Colonic mucosa (tissue), 4 donors: ENCODE results near the gene MEIKIN. TPM values are rescaled to one million over a fixed set of nuclear protein-coding genes. Genes with fewer than 3 reads are reported as not detected.

Source experiments
- DNase-seq: peaks from one replicate; pipeline ENCODE4 v3.0.0-alpha.2; 2020
- H3K27ac ChIP-seq: fragments of 200-600 bp; one replicate; pipeline ENCODE4 v1.8.0; 2021
- H3K27me3 ChIP-seq: fragments of 200-600 bp; one replicate; pipeline ENCODE4 v1.8.0; 2021
- H3K36me3 ChIP-seq: fragments of 200-600 bp; one replicate; pipeline ENCODE4 v1.8.0; 2021
- H3K4me1 ChIP-seq: fragments of 200-600 bp; one replicate; pipeline ENCODE4 v1.8.0; 2021; ENCODE audit warnings: mild to moderate bottlenecking
- H3K4me3 ChIP-seq: fragments of 200-600 bp; one replicate; pipeline ENCODE4 v1.8.0; 2021
- H3K9ac ChIP-seq, 2 donors: one replicate each; pipeline ENCODE4 v1.7.0; 2013; ENCODE audit warnings: control low read depth in 2 of 2, low read depth in 2 of 2, low read length in 2 of 2
- H3K9me3 ChIP-seq: fragments of 200-600 bp; one replicate; pipeline ENCODE4 v1.8.0; 2021
- intact Hi-C: fragments of 100-400 bp; cut with DNase I; formaldehyde crosslinking; loops from one replicate; pipeline ENCODE4 v1.14.1; 2022
- total RNA-seq, 2 donors: library from RNA; stranded (reverse); fragmentation: NEBNext Ultra II Directional in 1 of 2; extraction: Animal tissue kit (Norgen Biotek cat#: 25700) in 1 of 2; gene quantifications; one replicate each; pipeline ENCODE4 v1.2.1, GENCODE V29; 2021
- TF ChIP-seq, protein P1 (sequence below): fragments of 200-600 bp; IDR thresholded peaks from one replicate; pipeline ENCODE4 v1.8.0; 2022; ENCODE audit warnings: antibody characterized with exemption, mild to moderate bottlenecking
- donor health status: healthy.
- donor health status: DM: no; HTN: no; CAD: no.
- donor health status: DM: no; HTN: no; CAD: no.

MEIKIN gene
- total RNA-seq, 2 donors from 2014 or later = not detected

DNA sequence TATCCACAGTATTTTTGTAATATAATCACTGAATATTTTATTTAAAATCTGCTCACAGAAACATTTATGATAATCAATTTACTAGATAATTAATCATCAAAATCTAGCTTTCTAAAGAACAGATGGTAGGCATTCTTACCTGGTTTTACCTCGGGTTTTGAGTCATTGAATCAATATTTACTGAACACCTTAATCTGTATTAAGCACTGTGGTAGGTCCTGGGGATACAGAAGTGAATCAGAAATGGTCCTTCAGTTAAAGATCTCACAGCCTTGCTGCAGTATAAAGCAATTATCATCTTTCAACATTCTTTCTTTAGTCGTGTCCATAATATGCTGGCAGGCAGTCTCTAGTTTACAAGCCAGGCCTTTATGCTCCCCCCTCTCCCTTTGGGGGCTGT lies 2.0 kb upstream of the MEIKIN start:
- no peaks in the 10 kb centered on the region for H3K4me1 ChIP-seq
- intact Hi-C loops = no loop called here
- no peaks in the 10 kb centered on the region for H3K9me3 ChIP-seq
- H3K27me3 ChIP-seq = no peaks in the 10 kb centered on the region
- no peak overlapping the region for H3K9ac ChIP-seq
- H3K36me3 ChIP-seq = no peaks in the 10 kb centered on the region
- TF ChIP-seq, protein P1, sequence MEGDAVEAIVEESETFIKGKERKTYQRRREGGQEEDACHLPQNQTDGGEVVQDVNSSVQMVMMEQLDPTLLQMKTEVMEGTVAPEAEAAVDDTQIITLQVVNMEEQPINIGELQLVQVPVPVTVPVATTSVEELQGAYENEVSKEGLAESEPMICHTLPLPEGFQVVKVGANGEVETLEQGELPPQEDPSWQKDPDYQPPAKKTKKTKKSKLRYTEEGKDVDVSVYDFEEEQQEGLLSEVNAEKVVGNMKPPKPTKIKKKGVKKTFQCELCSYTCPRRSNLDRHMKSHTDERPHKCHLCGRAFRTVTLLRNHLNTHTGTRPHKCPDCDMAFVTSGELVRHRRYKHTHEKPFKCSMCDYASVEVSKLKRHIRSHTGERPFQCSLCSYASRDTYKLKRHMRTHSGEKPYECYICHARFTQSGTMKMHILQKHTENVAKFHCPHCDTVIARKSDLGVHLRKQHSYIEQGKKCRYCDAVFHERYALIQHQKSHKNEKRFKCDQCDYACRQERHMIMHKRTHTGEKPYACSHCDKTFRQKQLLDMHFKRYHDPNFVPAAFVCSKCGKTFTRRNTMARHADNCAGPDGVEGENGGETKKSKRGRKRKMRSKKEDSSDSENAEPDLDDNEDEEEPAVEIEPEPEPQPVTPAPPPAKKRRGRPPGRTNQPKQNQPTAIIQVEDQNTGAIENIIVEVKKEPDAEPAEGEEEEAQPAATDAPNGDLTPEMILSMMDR = no peak
- H3K4me3 ChIP-seq = no peak overlapping the region
- no peak overlapping the region for H3K27ac ChIP-seq
- no peak for DNase-seq

DNA sequence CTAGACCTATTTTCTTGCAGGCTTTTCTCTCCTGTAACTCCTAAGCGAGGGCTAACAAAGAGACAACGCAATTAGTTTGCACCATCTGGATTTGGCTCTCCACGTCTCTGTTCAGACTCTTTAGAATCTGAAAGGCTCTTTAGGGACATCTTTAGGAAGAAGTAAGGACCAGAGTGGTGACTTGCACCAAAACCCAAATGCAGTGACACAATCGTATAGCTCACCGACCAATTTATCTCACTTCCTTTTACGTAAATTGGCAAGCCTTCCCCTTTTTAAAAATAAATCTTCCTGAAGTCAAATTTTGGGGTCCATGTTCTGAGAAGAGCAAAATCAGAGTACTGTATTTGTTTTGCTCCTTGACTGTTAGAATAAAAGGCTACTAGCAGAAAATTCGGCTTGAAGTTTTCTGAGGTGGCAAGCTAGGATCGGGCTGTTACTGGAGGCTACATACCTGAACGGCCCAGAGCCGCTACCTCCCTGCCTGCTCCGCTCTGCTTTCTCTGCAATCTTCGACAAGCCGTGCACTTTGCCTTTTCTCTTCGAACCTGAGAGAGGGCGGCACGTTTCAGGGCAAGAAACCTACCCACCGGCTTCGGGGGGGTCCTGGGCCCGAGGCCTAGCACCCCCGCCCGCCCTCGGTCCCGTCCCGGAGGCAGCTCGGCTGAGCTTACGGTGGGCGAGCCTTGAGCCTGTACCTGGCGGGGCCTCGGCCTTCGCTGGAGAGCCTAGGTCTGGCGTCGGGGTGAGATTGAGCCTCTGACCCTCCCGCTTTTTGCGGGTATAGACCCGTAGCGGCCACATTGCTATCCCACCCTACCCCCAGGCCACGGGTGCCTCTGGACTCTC lies 537 bp downstream of the MEIKIN start:
- H3K4me3 ChIP-seq = no peak overlapping the region
- intact Hi-C loops = no loop called here
- DNase-seq = no peak
- H3K27me3 ChIP-seq = no peaks in the 10 kb centered on the region
- no peaks in the 10 kb centered on the region for H3K36me3 ChIP-seq
- TF ChIP-seq, protein P1 = no peak
- H3K9ac ChIP-seq = no peak overlapping the region
- H3K9me3 ChIP-seq = no peaks in the 10 kb centered on the region
- no peaks in the 10 kb centered on the region for H3K4me1 ChIP-seq
- H3K27ac ChIP-seq = no peak overlapping the region

DNA sequence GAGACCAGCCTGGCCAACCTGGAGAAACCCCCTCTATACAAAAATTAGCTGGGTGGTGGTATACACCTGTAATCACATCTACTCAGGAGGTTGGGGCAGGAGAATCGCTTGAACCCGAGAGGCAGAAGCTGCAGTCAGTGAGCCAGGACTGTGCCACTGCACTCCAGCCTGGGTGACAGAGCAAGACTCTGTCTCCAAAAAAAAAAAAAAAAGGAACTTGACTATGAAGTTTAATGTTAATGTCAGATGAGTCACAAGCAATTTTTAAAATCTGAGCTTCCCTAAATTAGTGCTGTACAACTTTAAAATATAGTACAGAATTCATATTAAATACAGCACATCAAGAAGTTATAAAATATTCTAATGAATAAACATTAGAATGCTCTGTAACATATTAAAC lies 1.5 kb downstream of the MEIKIN start:
- Histone ChIP-seq H3K9me3 (no peaks in the 10 kb centered on the region), H3K27ac (no peak overlapping the region), H3K4me3 (no peak overlapping the region), H3K9ac (no peak overlapping the region), H3K4me1 (no peaks in the 10 kb centered on the region), H3K27me3 (no peaks in the 10 kb centered on the region), H3K36me3 (no peaks in the 10 kb centered on the region)
- intact Hi-C loops = no loop called here
- no peak for DNase-seq
- TF ChIP-seq, protein P1 = no peak

DNA sequence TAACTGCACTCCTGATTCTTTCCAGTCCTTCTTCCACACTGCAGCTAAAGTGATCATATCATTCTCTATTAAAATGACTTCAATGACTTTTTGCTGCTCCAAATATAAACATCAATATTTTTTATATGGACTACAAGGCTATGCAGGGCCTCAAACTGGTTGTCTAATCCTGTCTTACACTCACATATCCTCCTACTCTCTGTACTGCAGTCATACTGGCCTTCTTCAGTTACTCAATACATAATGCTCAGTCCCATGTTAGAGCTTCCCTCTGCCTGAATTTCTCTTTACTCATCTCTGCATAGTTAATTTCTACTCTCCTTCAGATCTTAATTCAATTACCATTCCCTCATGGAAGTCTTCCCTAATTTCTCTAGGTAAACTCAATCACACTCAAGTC lies 3.4 kb downstream of the MEIKIN start:
- no peak for DNase-seq
- intact Hi-C loops = no loop called here
- Histone ChIP-seq H3K27ac (no peak overlapping the region), H3K9me3 (no peaks in the 10 kb centered on the region), H3K9ac (no peak overlapping the region), H3K27me3 (no peaks in the 10 kb centered on the region), H3K36me3 (no peaks in the 10 kb centered on the region), H3K4me1 (no peaks in the 10 kb centered on the region), H3K4me3 (no peak overlapping the region)
- TF ChIP-seq, protein P1 = no peak

DNA sequence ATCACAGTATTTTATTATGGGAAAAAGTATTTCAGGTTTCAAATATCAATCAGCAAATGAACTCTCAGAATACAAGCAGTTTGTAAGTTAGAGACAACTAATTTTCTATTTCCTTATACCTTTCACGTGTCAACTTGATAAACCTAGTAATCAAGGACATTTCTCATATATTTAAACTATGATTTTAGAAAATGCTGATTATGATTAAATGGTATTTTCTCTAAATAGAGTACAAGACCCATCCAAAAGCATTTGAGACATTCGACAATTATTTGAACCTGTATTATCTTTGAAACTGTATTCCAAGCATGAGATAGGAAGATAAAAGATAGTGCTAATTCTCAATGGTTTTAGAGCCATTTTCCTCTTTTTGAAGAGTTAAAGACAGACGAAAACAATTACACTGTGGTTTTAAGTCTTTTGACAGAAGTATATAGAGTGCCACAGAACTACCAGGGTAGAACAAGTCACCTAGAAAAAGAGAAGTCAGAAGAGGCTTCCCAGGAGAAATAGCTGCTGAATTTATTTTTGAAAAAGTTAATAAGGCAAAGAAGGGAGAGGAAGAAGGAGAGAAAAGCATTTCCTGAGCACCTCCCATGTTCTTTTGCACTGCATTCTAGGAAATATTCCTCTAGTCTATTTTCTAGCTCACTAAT lies 5.6 kb downstream of the MEIKIN start:
- TF ChIP-seq, protein P1 = no peak
- Histone ChIP-seq H3K4me1 (no peaks in the 10 kb centered on the region), H3K9ac (no peak overlapping the region), H3K27ac (no peak overlapping the region), H3K9me3 (no peaks in the 10 kb centered on the region), H3K4me3 (no peak overlapping the region), H3K27me3 (no peaks in the 10 kb centered on the region), H3K36me3 (no peaks in the 10 kb centered on the region)
- no peak for DNase-seq
- intact Hi-C loops = no loop called here
